ENCODE data around the gene RPP25L.

Gene RPP25L

GRCh38 chr9:34568774-34569173, 43.1 kb downstream of the RPP25L start:
- no peak for DNase-seq (ENCODE audit: low read depth, low spot score)

- DNase-seq (ENCODE audit: low read depth, low spot score): no peak
Measured at GRCh38 chr9:34568133-34568532, 43.8 kb downstream of the RPP25L start.

- no peak for DNase-seq (ENCODE audit: low read depth, low spot score)
Measured at GRCh38 chr9:34566972-34567371, 44.9 kb downstream of the RPP25L start.

- no peak for DNase-seq (ENCODE audit: low read depth, low spot score)
Measured at GRCh38 chr9:34566322-34566721, 45.6 kb downstream of the RPP25L start.

DNA sequence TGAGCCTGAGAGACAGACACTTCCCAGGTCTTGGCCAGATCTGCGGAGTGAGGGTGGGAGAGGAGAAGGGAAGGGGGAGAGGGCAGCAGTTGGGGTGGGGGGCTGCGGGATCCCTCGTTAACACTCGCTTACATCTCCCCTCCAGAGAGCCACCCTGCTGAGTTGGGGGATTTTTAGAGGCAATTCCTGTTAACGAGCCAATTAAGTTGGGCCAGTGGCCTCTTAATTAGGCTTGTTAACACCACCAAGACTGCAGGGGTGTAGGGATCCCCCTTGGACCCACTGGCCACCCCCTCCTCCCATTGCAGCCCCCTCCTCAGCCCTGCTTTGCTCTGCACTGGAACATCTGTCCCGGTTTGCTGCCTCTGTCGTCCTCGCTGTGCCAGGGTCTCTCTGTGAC, 46.0 kb downstream of the RPP25L start:
- DNase-seq (ENCODE audit: low read depth, low spot score): no peak

DNA sequence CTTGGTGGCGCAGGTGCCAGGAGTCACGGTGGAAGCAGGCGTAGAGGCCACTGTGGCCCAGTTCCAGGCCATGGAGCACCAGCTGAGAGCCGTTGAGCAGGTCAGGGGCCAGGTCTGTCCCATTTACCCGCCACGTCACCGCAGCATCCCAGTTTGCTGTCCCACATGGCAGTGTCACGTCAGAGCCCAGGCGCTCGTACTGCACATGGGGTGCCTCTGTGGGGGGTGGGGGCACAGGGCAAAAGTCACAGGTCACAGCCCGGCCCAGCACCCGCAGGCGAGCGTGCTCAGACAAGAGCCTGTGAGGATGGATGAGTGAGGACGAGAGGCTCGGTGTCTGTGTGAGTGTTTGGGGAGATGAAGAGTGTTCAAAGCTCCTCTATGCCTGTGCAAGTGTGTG, 47.3 kb downstream of the RPP25L start:
- DNase-seq (ENCODE audit: low read depth, low spot score): no peak

DNA sequence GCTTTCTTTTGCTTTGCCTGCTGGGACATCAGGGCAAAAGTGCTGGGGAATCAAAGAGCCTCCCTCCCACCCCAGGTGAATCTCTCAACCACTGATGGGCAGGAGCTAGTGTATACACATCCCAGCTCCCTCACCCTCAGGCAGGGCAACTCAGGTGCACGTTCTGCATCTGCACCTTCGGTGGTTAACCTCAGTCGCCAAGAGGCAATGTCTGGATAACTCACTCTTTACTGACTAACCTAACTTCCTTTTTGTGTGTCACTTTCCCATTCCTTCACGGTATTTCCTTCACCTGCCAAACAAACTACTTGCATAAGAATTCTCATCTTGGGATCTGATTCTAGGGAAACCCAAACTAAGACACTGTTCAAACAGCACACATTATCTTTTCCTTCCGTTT, 48.6 kb downstream of the RPP25L start:
- no peak for DNase-seq (ENCODE audit: low read depth, low spot score)

- no peak for DNase-seq (ENCODE audit: low read depth, low spot score)
Measured at GRCh38 chr9:34562135-34562745, 49.7 kb downstream of the RPP25L start.

GRCh38 chr9:34560599-34561214, 51.2 kb downstream of the RPP25L start:
- no peak for DNase-seq (ENCODE audit: low read depth, low spot score)

Data from smooth muscle cell of the brain vasculature (primary cell).